HG03439 (cell line): ENCODE results near the gene RNF151.
A peak's percentile ranks its signal among the peaks of the same experiment; 100 is the strongest.
"Not testable (repeated sequence)": the region's sequence is repeated elsewhere in the genome, so short reads cannot be mapped to it uniquely, and the experiment has no call there.

ENCODE experiments used
- ATAC-seq: cut with Tn5 transposase; IDR thresholded peaks from one replicate; pipeline ENCODE4 v1.9.1; 2021; ENCODE audit warnings: mild to moderate bottlenecking, moderate library complexity; ENCODE audit not compliant: unreplicated experiment

Gene RNF151

DNA sequence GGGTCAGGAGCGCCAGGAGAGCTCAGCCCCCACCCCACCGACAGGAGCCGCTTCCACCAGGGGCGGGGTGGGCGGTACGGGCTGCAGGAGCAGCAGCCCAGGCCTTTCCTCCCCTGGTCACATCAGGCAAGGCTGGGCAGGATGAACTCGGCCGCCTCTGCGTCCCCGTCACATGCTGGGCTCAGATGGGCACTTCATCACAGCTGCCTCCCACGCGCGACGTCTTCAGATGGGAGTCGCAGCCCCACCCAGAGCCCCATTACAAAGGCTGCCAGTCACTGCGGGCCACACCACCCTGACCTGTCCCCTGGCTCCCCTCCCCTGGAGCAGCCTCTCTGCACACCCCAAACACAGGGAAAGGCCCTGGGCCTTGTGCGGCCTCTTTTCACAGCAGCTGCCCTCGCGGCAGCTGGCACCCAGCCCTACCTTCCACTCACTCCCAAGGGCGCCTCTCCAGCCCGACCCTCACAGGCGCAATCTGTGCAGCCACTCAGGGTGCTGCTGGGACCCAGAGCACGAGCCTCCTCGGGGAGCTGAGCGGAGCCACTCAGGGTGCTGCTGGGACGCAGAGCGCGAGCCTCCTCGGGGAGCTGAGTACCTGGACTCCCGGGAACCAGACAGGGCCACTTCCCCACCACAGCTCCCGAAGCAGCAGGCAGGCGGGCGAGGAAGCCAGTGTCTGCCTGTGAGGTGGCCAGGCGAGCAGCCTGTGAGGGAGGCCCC is 38.3 kb downstream of the RNF151 start:
- no peak for ATAC-seq

DNA sequence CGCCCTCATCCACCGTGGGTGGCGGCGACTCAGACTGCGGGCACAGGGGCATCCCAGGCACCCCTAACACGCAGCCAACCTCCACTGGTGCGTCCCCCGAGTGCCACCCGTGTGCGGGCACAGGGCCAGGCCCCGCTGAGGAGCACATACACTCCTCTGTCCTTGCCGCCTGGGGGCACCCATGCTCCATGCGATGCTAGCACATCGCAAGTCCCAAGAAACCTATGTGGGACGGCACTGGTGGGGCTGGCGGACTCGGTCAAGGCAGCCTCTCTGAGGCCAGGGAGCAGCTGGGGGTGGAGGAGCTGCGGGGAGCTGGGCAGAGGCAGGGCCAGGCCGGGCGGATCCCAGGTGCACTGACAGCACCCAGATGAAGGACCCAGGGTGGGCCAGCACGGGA is 39.0 kb downstream of the RNF151 start:
- ATAC-seq, result no peak

DNA sequence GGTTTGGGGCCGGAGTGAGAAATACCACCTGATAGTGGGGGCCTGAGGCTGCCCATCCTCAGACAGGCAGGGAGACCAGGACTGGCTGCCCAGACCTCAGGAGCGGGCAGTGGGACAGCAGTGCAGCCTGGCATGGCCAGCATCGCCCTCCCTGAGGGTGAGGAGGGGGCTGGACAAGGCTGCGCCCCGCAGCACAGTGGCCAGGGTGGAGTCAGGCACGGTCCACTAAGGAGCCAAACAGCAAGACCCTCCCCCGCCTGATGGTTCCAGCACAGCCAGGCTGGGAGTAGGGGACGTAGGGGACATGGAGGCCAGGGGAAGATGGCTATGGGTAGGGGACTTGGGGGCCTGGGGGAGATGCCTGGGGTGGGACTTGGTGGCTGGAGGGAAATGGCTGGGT is 39.7 kb downstream of the RNF151 start:
- ATAC-seq, result no peak

DNA sequence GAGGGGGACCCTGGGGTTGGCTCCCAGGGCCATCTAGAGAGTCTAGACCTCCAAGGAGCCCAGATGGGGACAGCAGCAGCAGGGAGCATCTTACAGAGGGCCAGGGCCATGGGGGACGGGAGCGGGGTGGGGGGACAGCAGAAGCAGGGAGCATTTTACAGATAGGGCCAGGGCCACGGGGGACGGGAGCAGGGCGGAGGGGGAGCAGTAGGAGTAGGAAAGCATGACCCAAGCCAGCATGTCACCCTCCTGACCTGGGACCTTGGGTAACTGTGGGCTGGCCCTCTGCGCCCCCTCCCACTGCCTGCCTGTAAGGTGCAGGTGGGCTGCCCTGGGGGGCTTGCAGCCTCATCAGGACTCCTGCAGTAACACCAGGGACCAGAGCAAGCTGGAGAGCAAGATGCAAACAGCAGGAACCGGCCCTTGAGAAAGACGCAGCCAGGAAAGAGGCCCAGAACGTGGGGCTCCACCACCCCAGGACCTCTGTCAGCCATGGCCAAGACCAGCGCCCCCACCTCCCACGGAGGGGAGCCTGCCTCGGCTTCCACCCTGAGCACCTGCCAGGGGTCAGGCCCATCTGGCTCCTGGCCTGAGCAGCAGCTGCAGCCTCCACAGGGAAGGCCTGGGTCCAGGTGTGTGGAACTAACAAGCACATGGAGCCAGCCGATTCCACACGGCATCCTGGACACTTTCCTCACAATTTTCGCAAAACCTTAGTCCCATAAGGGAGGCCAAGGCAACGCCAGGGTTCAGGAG is 40.6 kb downstream of the RNF151 start:
- ATAC-seq, result no peak

DNA sequence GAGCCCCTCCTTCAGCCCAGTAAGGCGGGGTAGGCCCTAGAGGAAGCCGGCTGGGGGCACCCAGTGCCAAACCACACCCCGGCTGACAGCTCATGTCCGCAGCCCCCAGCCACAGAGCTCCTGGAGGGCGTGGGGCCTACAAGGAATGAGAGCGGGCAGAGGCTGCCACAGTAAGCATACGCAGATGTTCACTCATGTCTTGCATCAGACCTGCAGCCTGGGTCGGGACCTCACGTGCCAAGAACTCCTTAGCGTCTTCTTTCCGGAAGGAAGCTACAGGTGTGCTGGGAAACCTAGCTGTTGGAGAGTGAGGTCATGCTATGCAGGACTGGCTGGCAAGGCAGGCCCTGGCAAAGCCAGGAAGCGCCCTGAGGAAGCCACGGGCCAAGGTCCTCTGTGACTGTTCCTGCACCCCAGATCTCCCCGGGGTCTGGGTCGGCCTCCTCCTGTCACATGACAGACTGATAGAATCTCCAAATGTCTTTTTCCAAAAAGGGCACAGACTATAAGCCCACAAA is 41.4 kb downstream of the RNF151 start:
- no peak for ATAC-seq

DNA sequence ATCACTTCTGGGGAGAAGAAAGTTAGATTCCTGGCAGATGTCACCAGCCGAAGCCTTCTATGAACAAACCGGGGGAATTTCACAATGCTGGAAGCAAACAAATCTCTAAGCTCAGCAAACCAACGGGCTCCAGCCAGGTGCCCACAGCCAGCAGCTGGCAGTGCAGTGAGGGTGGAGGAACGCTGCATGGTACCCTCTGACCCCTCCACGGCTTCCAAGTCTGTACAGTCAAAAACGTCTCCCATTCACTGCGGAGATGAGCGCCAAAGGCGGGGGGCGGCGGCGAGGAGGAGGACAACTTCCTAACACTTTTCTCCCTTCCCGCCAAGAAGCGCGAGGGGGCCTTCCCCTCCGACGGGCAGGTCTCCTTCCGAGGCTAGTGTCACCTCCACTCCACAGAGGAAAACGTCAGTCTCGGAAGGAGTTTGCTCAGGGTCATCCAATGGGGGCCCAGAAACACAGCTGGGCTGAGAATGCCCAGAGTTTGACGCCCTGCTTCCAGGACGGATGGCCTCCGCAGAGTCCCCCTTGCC is 42.0 kb downstream of the RNF151 start:
- ATAC-seq, result no peak

DNA sequence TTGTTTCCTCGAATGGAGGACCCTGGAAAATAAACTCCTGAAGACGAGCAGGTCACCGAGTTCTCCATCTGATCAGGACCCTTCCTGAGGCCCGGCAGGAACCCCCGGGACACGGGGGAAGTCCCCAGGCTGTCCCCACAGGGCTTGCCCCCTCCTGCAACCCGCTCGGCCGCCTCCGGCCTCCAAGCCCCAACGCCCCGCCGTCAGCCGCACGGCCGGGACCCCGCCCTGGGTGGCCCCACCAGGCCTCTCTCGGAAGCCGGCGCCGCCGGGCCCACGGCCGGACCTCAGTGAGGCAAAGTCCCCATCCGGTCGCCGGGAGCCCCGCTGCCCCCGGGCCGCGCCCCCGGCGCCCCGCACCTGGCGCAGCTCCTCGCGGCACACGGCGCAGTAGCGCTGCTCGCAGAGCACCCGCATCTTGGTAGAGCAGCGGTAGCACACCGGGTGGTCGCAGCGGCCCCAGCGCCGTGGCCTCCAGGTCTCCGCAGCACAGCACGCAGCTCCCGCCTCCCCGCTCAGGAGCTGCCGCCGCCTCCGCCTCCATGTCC is 42.6 kb downstream of the RNF151 start:
- peak; percentile 33 for ATAC-seq

DNA sequence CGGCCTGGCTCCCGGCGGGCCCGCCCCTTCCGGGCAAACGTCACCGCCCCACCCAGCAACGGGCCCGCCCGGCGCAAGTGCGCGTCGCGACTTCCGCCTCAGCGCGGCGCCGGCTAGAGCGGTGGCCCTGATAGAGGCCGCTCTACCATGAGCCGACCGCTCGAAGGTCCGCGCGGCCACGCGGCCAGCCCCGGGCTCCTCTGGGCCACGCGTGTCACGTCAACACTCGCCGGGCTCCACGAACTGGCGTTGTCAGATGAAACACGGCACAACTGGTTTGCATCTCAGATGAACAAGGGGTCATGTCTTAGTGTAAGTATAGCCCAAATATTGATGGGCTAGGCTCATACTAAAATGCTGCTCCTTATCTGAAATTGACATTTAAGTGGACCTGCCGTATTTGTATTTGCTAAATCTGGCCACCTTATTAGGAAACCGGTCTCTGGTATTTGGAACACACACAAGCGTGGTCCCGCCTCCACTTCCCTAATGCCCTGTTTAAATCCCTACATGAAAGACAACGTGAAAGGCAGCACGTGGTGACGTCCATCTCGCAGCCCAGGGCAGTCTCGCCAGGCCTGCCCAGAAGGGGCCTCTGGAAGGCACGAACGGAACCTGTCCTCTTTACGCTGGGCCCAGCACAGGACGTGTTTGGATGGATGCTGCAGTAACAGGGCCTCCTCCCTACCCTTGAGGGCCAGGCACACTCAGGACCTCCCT is 43.3 kb downstream of the RNF151 start, which contains the start of gene ZNF598:
Gene ZNF598 (minus strand): TSS at position 31 of the 720 bp plus-strand sequence.
- peak; percentile 73 for ATAC-seq

DNA sequence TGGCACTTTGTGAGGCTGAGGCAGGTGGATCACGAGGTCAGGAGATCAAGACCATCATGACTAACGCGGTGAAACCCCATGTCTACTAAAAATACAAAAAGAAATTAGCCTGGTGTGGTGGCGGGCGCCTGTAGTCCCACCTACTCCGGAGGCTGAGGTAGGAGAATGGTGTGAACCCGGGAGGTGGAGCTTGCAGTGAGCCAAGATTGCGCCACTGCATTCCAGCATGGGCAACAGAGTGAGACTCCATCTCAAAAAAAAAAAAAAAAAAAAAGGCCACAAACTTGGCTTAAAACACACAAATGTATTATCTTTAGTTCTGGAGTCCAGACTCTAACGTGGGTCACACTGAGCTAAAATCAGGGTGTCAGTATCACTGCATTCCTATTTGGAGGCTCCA is 45.1 kb downstream of the RNF151 start:
- not testable (repeated sequence) for ATAC-seq

DNA sequence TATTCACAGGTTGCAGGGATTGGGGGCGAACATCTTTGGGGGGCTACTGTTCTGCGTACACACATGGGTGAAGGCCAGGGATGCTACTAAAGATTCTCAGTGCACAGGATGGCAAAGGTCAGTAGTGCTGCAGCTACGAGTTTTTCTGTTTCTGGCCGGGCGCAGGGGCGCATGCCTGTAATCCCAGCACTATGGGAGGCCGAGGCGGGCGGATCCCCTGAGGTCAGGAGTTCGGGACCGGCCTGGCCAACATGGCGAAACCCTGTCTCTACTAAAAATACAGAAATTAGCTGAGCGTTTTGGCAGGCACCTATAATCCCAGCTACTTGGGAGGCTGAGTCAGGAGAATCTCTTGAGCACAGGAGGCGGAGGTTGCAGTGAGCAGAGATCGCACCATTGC is 46.9 kb downstream of the RNF151 start:
- ATAC-seq, result no peak

DNA sequence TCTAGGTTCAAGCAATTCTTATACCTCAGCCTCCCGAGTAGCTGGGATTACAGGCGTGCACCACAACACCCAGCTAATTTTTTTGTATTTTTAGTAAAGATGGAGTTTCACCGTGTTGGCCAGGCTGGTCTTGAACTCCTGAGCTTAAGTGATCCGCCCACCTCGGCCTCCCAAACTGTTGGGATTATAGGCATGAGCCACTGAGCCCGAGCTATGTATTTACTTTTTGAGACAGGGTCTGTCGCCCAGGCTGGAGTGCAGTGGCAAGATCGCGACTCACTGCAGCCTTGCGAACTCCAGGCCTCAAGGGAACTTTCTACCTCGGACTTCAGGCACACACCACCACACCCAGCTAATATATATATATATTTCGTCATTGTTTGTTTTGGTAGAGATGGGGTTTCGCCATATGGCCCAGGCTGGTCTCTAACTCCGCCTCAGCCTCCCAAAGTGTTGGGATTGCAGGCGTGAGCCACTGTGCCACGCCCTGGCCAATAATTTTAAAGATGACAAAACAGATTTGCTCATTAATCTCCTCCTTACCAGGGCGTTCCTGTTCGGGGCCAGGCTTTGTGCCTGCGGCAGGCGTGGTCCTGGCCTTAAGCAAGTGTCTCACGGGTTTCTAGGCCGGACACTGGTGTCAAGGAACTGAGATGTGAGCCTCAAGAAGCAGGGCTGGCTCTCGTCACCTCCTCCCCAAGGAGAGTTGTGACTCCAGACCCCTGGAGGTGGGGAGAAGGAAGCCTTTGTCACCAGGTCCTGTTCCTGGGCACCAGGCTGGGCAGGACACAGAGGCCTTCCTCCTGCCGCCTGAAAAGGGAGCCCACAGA is 48.7 kb downstream of the RNF151 start:
- no peak for ATAC-seq

DNA sequence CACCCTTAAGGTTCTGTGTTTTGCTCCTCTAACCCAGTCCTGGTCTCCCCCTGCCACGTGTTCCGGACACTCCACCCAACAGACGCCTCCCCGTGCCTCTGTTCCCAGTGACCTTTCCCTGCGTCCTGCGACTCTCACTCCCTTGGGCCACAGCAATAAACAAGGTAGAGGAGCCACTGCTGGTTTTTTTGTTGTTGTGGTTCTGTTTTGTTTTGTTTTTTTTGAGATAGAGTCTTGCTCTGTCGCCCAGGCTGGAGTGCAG is 49.2 kb downstream of the RNF151 start:
- no peak for ATAC-seq

DNA sequence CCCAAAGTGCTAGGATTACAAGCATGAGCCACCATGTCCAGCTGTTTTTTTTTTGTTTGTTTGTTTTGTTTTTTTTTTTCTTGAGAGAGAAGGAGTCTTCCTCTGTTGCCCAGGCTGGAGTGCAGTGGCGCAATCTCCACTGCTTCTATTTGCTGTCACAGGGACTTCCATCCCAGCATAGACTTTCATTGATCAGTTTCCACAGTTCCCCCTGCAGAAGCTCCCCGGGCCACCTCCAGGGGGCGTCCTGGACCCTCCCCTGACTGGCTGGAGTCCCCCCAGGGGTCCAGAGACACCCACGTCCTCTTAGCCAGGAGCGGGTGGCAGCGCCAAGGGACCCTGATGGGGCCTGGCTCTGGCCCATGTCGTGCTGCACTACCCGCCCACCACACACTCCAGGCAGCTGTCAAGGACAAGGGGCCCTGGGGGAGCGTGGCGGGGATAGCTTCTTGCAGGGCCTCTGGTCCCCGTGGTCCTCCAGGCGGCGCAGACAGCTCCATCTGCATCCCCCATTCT is 49.8 kb downstream of the RNF151 start:
- no peak for ATAC-seq
